HEK293T (cell line): ENCODE results near the gene SUN1.
"Not testable (repeated sequence)": the region's sequence is repeated elsewhere in the genome, so short reads cannot be mapped to it uniquely, and the experiment has no call there.

ENCODE experiments used
- CTCF ChIA-PET: fragments of 350-600 bp; formaldehyde crosslinking; extraction: SDS; loops from one replicate; lab custom pipeline; 2021; ENCODE audit warnings: antibody characterized with exemption, inconsistent platforms; lab: Yijun Ruan, JAX
- POLR2A ChIA-PET: fragments of 350-600 bp; formaldehyde crosslinking; extraction: SDS; loops from one replicate; lab custom pipeline; 2020; ENCODE audit warnings: antibody characterized with exemption, inconsistent platforms; lab: Yijun Ruan, JAX
- DNase-seq: peaks from one replicate; pipeline ENCODE4 v3.0.0; 2012; ENCODE audit warnings: mixed read lengths; ENCODE audit errors: extremely low spot score
- ARNT ChIP-seq: fragments of 450-650 bp; IDR thresholded peaks from 2 replicates; pipeline ENCODE4 v1.6.1; 2017; ENCODE audit warnings: mild to moderate bottlenecking
- BHLHE40 ChIP-seq: fragments of 450-650 bp; IDR thresholded peaks from 2 replicates; pipeline ENCODE4 v1.6.1; 2016; ENCODE audit warnings: mild to moderate bottlenecking, moderate library complexity, borderline replicate concordance
- CTBP1 ChIP-seq: fragments of 450-650 bp; IDR thresholded peaks from 2 replicates; pipeline ENCODE4 v1.6.1; 2016; ENCODE audit warnings: borderline replicate concordance
- ELF4 ChIP-seq: fragments of 450-650 bp; IDR thresholded peaks from 2 replicates; pipeline ENCODE4 v1.6.1; 2017; ENCODE audit warnings: antibody characterized with exemption
- FOXA1 ChIP-seq: fragments of 450-650 bp; IDR thresholded peaks from 2 replicates; pipeline ENCODE4 v1.6.1; 2016; ENCODE audit warnings: mild to moderate bottlenecking
- FOXK2 ChIP-seq: fragments of 450-650 bp; IDR thresholded peaks from 2 replicates; pipeline ENCODE4 v1.6.1; 2016; ENCODE audit warnings: mild to moderate bottlenecking
- FOXM1 ChIP-seq: fragments of 450-650 bp; IDR thresholded peaks from 2 replicates; pipeline ENCODE4 v1.6.1; 2017; ENCODE audit warnings: mild to moderate bottlenecking, borderline replicate concordance
- HDGF ChIP-seq: fragments of 450-650 bp; IDR thresholded peaks from 2 replicates; pipeline ENCODE4 v1.6.1; 2017; ENCODE audit warnings: antibody characterized with exemption, borderline replicate concordance
- L3MBTL2 ChIP-seq: fragments of 450-650 bp; conservative IDR thresholded peaks from 2 replicates; pipeline ENCODE4 v1.6.1; 2016; ENCODE audit warnings: mild to moderate bottlenecking
- LEF1 ChIP-seq: fragments of 450-650 bp; IDR thresholded peaks from 2 replicates; pipeline ENCODE4 v1.6.1; 2017; ENCODE audit warnings: mild to moderate bottlenecking, borderline replicate concordance
- NFRKB ChIP-seq: fragments of 450-650 bp; IDR thresholded peaks from 2 replicates; pipeline ENCODE4 v1.6.1; 2016; ENCODE audit warnings: mild to moderate bottlenecking, moderate library complexity
- SP1 ChIP-seq: fragments of 450-650 bp; IDR thresholded peaks from 2 replicates; pipeline ENCODE4 v1.6.1; 2017
- SUZ12 ChIP-seq: fragments of 450-650 bp; IDR thresholded peaks from 2 replicates; pipeline ENCODE4 v1.6.1; 2016; ENCODE audit warnings: mild to moderate bottlenecking
- TARDBP ChIP-seq: fragments of 450-650 bp; IDR thresholded peaks from 2 replicates; pipeline ENCODE4 v1.6.1; 2016
- ZNF384 ChIP-seq: fragments of 450-650 bp; IDR thresholded peaks from 2 replicates; pipeline ENCODE4 v1.6.1; 2016
- TF ChIP-seq, protein P1 (sequence below): fragments of 450-650 bp; IDR thresholded peaks from 2 replicates; pipeline ENCODE4 v1.6.1; 2016

Gene SUN1

DNA sequence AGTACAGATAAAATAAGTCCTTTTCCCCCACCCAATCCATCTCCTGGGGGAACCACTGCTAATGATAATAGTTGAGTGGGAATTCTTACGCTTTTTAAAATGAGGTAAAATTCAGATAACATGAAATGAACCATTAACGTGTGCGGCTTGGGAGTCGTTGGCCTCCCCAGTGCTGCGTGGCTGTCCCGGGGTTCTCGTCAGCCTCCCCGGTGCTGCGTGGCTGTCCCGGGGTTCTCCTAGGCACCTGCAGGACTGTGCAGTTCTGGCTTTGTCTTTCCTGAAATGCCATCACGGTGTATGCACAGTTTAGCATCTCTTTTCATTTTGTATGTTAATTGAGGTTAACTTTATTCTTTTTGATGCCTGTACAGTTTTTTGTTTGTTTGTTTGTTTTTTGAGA, 13.5 kb downstream of the SUN1 start:
- ChIA-PET CTCF (no interaction called here), POLR2A (no interaction called here)
- DNase-seq = no peak
- no peak for TF ChIP-seq SP1
- TF ChIP-seq FOXK2 = no peak
- no peak for TF ChIP-seq FOXA1
- no peak for TF ChIP-seq NFRKB
- TF ChIP-seq ZNF384 = no peak
- no peak for TF ChIP-seq ARNT
- TF ChIP-seq HDGF = no peak
- TF ChIP-seq BHLHE40 = no peak
- no peak for TF ChIP-seq SUZ12
- TF ChIP-seq, protein P1, sequence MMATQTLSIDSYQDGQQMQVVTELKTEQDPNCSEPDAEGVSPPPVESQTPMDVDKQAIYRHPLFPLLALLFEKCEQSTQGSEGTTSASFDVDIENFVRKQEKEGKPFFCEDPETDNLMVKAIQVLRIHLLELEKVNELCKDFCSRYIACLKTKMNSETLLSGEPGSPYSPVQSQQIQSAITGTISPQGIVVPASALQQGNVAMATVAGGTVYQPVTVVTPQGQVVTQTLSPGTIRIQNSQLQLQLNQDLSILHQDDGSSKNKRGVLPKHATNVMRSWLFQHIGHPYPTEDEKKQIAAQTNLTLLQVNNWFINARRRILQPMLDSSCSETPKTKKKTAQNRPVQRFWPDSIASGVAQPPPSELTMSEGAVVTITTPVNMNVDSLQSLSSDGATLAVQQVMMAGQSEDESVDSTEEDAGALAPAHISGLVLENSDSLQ = no peak
- no peak for TF ChIP-seq CTBP1
- TF ChIP-seq FOXM1 = no peak
- TF ChIP-seq L3MBTL2 = no peak
- no peak for TF ChIP-seq TARDBP
- TF ChIP-seq ELF4 = no peak
- TF ChIP-seq LEF1 = no peak

DNA sequence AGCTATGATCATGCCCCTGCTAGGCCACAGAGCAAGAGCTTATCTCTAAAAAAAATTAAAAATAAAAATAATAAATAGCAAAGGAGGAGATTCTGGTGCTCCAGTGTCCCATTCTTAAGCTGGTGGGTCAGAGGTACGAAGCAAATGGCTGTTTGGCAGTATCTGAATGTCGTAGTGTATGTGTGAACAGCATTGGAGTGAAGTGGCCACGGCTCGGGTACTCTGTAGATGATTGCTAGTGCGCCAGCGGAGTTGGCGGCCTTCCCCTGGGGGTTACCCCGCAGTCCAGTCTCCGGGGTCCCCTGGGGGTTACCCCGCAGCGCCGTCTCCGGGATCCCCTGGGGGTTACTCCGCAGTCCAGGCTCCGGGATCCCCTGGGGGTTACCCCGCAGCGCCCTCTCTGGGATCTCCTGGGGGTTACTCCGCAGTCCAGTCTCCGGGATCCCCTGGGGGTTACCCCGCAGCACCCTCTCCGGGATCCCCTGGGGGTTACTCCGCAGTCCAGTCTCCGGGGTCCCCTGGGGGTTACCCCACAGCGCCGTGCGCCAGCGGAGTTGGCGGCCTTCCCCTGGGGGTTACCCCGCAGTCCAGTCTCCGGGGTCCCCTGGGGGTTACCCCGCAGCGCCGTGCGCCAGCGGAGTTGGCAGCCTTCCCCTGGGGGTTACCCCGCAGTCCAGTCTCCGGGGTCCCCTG, 14.8 kb downstream of the SUN1 start:
- DNase-seq, CTCF ChIA-PET, POLR2A ChIA-PET: not testable (repeated sequence)

DNA sequence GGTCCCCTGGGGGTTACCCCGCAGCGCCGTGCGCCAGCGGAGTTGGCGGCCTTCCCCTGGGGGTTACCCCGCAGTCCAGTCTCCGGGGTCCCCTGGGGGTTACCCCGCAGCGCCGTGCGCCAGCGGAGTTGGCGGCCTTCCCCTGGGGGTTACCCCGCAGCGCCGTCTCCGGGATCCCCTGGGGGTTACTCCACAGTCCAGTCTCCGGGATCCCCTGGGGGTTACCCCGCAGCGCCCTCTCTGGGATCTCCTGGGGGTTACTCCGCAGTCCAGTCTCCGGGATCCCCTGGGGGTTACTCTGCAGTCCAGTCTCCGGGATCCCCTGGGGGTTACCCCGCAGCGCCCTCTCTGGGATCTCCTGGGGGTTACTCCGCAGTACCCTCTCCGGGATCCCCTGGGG, 15.5 kb downstream of the SUN1 start:
- POLR2A ChIA-PET, DNase-seq, CTCF ChIA-PET: not testable (repeated sequence)

DNA sequence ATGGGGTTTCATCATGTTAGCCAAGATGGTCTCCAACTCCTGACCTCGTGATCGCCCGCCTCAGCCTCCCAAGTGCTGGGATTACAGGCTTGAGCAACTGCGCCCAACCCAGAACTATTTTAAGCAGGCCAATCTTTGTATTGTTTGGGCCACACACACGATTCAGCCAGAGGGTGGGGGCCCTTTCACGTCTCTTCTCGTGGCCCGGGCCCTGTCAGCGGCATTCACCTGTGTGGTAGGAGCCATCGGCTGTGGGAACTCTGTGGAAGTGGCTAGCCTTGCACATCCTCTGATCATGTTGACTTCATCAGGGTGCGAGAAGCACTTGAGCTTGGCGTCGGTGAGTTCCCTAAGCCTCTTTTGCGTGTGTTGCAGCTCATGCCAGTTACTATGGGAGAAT, 16.9 kb downstream of the SUN1 start:
- TF ChIP-seq ARNT = no peak
- no peak for TF ChIP-seq LEF1
- TF ChIP-seq, protein P1 = no peak
- no peak for TF ChIP-seq SP1
- no peak for TF ChIP-seq FOXK2
- ChIA-PET POLR2A (no interaction called here), CTCF (no interaction called here)
- DNase-seq = no peak

DNA sequence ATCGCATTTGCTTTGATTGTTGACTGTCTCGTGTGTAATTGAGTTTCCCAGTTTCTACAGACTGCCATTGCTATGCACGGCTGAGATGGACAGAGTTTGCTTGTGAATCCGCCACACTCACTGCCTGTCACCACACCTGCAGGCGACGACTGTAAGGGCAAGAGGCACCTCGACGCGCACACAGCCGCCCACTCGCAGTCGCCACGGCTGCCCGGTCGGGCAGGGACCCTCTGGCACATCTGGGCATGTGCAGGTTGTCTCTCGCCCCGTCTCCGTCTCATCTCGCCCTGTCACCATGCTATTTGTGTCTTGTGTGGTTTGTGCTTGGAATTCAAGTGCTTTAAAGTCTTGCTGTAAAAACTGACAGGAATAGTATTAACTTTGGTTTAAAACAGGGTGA, 17.5 kb downstream of the SUN1 start:
- no peak for DNase-seq
- POLR2A ChIA-PET = no interaction called here
- TF ChIP-seq ZNF384 (no peak), SP1 (no peak), ARNT (no peak), SUZ12 (no peak), TARDBP (no peak), ELF4 (no peak), BHLHE40 (no peak), FOXA1 (no peak), LEF1 (no peak), NFRKB (no peak), L3MBTL2 (no peak), HDGF (no peak), CTBP1 (no peak), FOXM1 (no peak), FOXK2 (no peak)
- TF ChIP-seq, protein P1 = no peak
- CTCF ChIA-PET = interaction anchor here (0.6 kb wide), 1 partner anchor 23 kb away, joined by 3 read pairs; no protein-coding TSS in a partner anchor

DNA sequence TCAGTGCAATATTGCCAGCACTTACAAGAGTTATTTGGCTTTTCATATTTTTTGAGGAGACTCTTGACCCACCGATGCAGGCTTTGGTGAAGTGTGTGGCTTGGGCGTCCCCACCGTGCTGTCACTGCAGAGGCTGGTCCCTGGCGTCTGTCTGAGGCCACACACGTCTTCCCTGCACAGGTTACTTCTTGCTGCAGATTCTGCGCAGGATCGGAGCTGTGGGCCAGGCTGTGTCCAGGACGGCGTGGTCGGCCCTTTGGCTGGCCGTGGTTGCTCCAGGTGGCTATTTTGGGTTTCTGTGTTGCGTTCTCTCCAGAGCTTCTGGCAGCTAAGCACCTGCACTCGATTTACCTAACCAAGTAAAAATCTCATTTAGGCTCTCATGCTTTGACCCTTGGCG, 18.9 kb downstream of the SUN1 start:
- ChIA-PET CTCF (no interaction called here), POLR2A (no interaction called here)
- TF ChIP-seq FOXA1 (no peak), CTBP1 (no peak), LEF1 (no peak), SP1 (no peak), L3MBTL2 (no peak), BHLHE40 (no peak), SUZ12 (no peak), FOXM1 (no peak), ZNF384 (no peak), ELF4 (no peak), HDGF (no peak), FOXK2 (no peak), TARDBP (no peak), NFRKB (no peak), ARNT (no peak)
- TF ChIP-seq, protein P1 = no peak
- DNase-seq = no peak
